ENCODE measurements around the gene DDX19B. TPM values are rescaled to one million over a fixed set of nuclear protein-coding genes. Genes with fewer than 3 reads are reported as not detected.

The DDX19B gene
- total and polyA plus RNA-seq, 9 donors, result 18.9 to 45.6 (median 21.6) TPM

DNA sequence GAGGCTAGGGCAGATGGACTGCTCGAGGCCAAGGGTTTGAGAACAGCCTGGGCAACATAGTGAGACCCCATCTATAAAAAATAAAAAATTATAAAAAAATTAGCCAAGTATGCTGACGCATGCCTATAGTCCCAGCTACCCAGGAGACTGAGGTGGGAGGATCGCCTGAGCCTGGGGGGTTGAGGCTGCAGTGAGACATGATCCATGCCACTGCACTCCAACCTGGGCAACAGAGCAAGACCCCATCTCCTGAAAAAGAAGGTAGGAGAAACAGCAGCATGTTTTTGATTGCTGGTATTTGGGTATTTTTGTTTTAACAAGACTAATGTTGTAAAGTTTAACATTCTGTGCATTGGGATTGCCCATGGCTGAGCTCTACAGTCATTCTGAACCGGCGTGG lies 38.8 kb downstream of the DDX19B start:
- Histone ChIP-seq H3K4me3 (no peak overlapping the region), H3K9me3 (no peaks in the 10 kb centered on the region), H3K36me3 (no peaks in the 10 kb centered on the region), H3K4me1 (ENCODE audit: insufficient read depth) (no peaks in the 10 kb centered on the region), H3K27me3 (no peaks in the 10 kb centered on the region), H3K27ac (no peak overlapping the region)
- TF ChIP-seq, protein P1, sequence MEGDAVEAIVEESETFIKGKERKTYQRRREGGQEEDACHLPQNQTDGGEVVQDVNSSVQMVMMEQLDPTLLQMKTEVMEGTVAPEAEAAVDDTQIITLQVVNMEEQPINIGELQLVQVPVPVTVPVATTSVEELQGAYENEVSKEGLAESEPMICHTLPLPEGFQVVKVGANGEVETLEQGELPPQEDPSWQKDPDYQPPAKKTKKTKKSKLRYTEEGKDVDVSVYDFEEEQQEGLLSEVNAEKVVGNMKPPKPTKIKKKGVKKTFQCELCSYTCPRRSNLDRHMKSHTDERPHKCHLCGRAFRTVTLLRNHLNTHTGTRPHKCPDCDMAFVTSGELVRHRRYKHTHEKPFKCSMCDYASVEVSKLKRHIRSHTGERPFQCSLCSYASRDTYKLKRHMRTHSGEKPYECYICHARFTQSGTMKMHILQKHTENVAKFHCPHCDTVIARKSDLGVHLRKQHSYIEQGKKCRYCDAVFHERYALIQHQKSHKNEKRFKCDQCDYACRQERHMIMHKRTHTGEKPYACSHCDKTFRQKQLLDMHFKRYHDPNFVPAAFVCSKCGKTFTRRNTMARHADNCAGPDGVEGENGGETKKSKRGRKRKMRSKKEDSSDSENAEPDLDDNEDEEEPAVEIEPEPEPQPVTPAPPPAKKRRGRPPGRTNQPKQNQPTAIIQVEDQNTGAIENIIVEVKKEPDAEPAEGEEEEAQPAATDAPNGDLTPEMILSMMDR (IDR thresholded peaks at IDR 0.05), result no peak
- no peak for TF ChIP-seq EP300 (IDR thresholded peaks at IDR 0.05)
- no peak for TF ChIP-seq POLR2A (IDR thresholded peaks at IDR 0.05)
- intact Hi-C loops (cut with DNase I), result no loop called here
- DNase-seq, result no peak
- 94 to 95% (median 95%) methylated on average over 5 of the region's 5 CpGs for WGBS, 3 donors

DNA sequence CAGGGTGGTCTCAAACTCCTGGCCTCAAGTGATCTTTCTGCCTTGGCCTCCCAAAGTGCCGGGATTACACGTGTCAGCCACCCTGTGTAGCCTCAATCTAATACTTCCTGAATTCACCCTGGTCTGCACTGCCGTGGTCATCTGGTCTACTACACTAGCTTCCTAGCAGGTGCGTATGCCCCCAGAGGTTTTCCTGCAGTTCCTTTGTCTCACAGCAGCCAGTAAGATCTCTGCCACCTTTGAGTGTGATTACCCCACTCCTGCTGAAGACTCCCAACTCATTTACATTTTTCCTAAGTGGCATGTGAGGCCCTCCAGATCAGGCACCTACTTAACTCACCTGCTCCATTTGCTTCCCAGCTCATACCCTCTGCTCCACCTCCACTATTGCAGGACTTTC lies 42.6 kb downstream of the DDX19B start:
- WGBS, 3 donors, result 76 to 84% (median 79%) methylated on average over 4 of the region's 4 CpGs
- Histone ChIP-seq H3K36me3 (no peaks in the 10 kb centered on the region), H3K27me3 (no peaks in the 10 kb centered on the region), H3K9me3 (no peaks in the 10 kb centered on the region), H3K4me1 (ENCODE audit: insufficient read depth) (peaks cover 5% of the 10 kb centered on the region), H3K4me3 (no peak overlapping the region), H3K27ac (no peak overlapping the region)
- no peak for TF ChIP-seq POLR2A (IDR thresholded peaks at IDR 0.05)
- TF ChIP-seq EP300 (IDR thresholded peaks at IDR 0.05), result no peak
- TF ChIP-seq, protein P1 (IDR thresholded peaks at IDR 0.05), result no peak
- DNase-seq, result no peak
- intact Hi-C loops (cut with DNase I), result loop anchor here in 2 of 4 donors (10.0 kb wide), 2 partner anchors 47 to 303 kb away; partner anchors contain the start of genes DDX19B (in 2 of the 2) and IL34 (in 1 of the 2)

DNA sequence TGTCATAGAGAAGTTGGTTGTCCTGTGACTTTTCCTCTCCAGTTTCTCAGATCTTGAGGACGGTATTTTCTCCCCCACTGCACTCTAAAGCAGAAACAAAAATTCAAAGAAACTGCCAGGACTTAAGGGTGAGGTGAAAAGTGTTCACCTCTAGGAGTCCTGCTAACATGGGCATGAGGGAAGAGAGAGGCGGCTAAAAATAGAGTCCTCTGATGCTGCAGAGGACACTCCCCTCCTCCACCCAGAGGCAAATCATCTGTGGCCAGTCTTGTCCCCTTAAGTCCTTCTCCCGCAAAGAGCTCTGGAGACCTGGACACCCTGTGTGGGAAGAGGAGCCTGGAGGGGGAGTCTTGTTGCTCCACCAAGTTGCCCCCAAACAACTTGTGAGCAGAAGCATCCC lies 43.0 kb downstream of the DDX19B start:
- H3K9me3 ChIP-seq, result no peaks in the 10 kb centered on the region
- H3K4me1 ChIP-seq (ENCODE audit: insufficient read depth), result peaks cover 5% of the 10 kb centered on the region
- H3K4me3 ChIP-seq, result no peak overlapping the region
- intact Hi-C loops (cut with DNase I), result loop anchor here in 2 of 4 donors (10.0 kb wide), 2 partner anchors 47 to 303 kb away; partner anchors contain the start of genes DDX19B (in 2 of the 2) and IL34 (in 1 of the 2)
- no peaks in the 10 kb centered on the region for H3K36me3 ChIP-seq
- no peaks in the 10 kb centered on the region for H3K27me3 ChIP-seq
- no peak for DNase-seq
- no peak overlapping the region for H3K27ac ChIP-seq
- no peak for TF ChIP-seq EP300 (IDR thresholded peaks at IDR 0.05)
- no peak for TF ChIP-seq POLR2A (IDR thresholded peaks at IDR 0.05)
- TF ChIP-seq, protein P1 (IDR thresholded peaks at IDR 0.05), result no peak
- 53 to 70% (median 64%) methylated on average over 3 of the region's 3 CpGs for WGBS, 3 donors

DNA sequence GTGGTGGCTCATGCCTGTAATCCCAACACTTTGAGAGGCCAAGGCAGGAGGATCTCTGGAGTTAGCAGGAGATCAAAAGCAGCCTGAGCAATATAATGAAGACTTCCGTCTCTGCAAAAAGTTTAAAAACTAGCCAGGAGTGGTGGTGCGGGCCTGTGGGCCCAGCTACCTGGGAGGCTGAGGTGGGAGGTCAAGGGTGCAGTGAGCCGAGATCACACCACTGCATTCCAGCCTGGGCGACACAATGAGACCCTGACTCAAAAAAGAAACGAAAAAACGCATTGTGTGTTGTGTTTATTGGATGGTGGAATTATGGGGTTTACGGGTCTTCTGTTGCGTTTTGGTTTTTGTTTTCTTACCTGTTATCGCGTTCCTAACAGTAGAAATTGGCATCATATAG lies 46.9 kb downstream of the DDX19B start:
- Histone ChIP-seq H3K27ac (peak overlapping the region; percentile 23 to 88), H3K4me3 (peak overlapping the region; percentile 65), H3K9me3 (no peaks in the 10 kb centered on the region), H3K36me3 (no peaks in the 10 kb centered on the region), H3K27me3 (no peaks in the 10 kb centered on the region), H3K4me1 (ENCODE audit: insufficient read depth) (peaks cover 7% of the 10 kb centered on the region)
- DNase-seq, result no peak
- intact Hi-C loops (cut with DNase I), result loop anchor here in 2 of 4 donors (10.0 kb wide), 2 partner anchors 51 to 299 kb away; partner anchors contain the start of genes DDX19B (in 2 of the 2) and IL34 (in 1 of the 2)
- 75 to 86% (median 76%) methylated on average over 10 of the region's 10 CpGs for WGBS, 3 donors
- TF ChIP-seq, protein P1 (IDR thresholded peaks at IDR 0.05), result no peak
- no peak for TF ChIP-seq EP300 (IDR thresholded peaks at IDR 0.05)

All from ovary (tissue), 9 donors.